Type B pancreatic cell (in vitro differentiated cells): ENCODE measurements around the gene GTSE1. TPM values are rescaled to one million over a fixed set of nuclear protein-coding genes. Genes with fewer than 3 reads are reported as not detected.

Source experiments
- DNase-seq: peaks from one replicate; pipeline ENCODE4 v3.0.0; 2021; ENCODE audit warnings: mixed read lengths; ENCODE audit not compliant: unreplicated experiment; ENCODE audit errors: extremely low spot score
- H3K27ac Mint-ChIP-seq: 2 replicates; pipeline ENCODE4 v1.8.0; 2021; ENCODE audit warnings: mild to moderate bottlenecking, mixed read lengths
- H3K27me3 Mint-ChIP-seq: 2 replicates; pipeline ENCODE4 v1.8.0; 2021; ENCODE audit warnings: mixed read lengths
- H3K36me3 Mint-ChIP-seq: 2 replicates; pipeline ENCODE4 v1.8.0; 2021; ENCODE audit warnings: mixed read lengths
- H3K4me1 Mint-ChIP-seq: one replicate; pipeline ENCODE4 v1.8.0; 2021; ENCODE audit warnings: mixed read lengths; ENCODE audit not compliant: unreplicated experiment
- H3K4me3 Mint-ChIP-seq: 2 replicates; pipeline ENCODE4 v1.8.0; 2021; ENCODE audit warnings: mild to moderate bottlenecking, mixed read lengths
- H3K9me3 Mint-ChIP-seq: 2 replicates; pipeline ENCODE4 v1.8.0; 2021; ENCODE audit warnings: mixed read lengths
- CTCF ChIP-seq: fragments of 200-600 bp; sonication (generic); conservative IDR thresholded peaks from 2 replicates; pipeline ENCODE4 v1.5.0; 2021; ENCODE audit warnings: antibody characterized with exemption, mild to moderate bottlenecking
- total RNA-seq: library from RNA; stranded (reverse); gene quantifications from 2 replicates; pipeline ENCODE4 v1.2.1, GENCODE V29; 2021; ENCODE audit warnings: low replicate concordance

GTSE1 gene
- total RNA-seq, 1 donor from 2014 or later = 39.6 TPM

- H3K4me1 Mint-ChIP-seq = peaks cover 3% of the 10 kb centered on the region
- H3K9me3 Mint-ChIP-seq = no peaks in the 10 kb centered on the region
- DNase-seq = no peak
- TF ChIP-seq CTCF = no peak
- H3K27me3 Mint-ChIP-seq = no peaks in the 10 kb centered on the region
- H3K36me3 Mint-ChIP-seq = peaks cover 7% of the 10 kb centered on the region
- no peak overlapping the region for H3K4me3 Mint-ChIP-seq
- H3K27ac Mint-ChIP-seq = no peak overlapping the region
Observed at GRCh38 chr22:46365166-46365624, 68.5 kb downstream of the GTSE1 start.

- H3K36me3 Mint-ChIP-seq = peaks cover 3% of the 10 kb centered on the region
- no peaks in the 10 kb centered on the region for H3K9me3 Mint-ChIP-seq
- H3K4me1 Mint-ChIP-seq = peaks cover 3% of the 10 kb centered on the region
- no peak overlapping the region for H3K4me3 Mint-ChIP-seq
- DNase-seq = no peak
- no peak for TF ChIP-seq CTCF
- no peaks in the 10 kb centered on the region for H3K27me3 Mint-ChIP-seq
- no peak overlapping the region for H3K27ac Mint-ChIP-seq
Observed at GRCh38 chr22:46366327-46366731, 69.7 kb downstream of the GTSE1 start.

- no peak overlapping the region for H3K4me3 Mint-ChIP-seq
- TF ChIP-seq CTCF = no peak
- DNase-seq = no peak
- no peaks in the 10 kb centered on the region for H3K27me3 Mint-ChIP-seq
- H3K4me1 Mint-ChIP-seq = peaks cover 3% of the 10 kb centered on the region
- H3K27ac Mint-ChIP-seq = no peak overlapping the region
- no peaks in the 10 kb centered on the region for H3K9me3 Mint-ChIP-seq
- peaks cover 3% of the 10 kb centered on the region for H3K36me3 Mint-ChIP-seq
Observed at GRCh38 chr22:46366801-46367706, 70.4 kb downstream of the GTSE1 start.

- no peaks in the 10 kb centered on the region for H3K27me3 Mint-ChIP-seq
- no peak for DNase-seq
- no peaks in the 10 kb centered on the region for H3K9me3 Mint-ChIP-seq
- H3K4me3 Mint-ChIP-seq = no peak overlapping the region
- H3K27ac Mint-ChIP-seq = no peak overlapping the region
- H3K36me3 Mint-ChIP-seq = no peaks in the 10 kb centered on the region
- TF ChIP-seq CTCF = peak; percentile 83
- H3K4me1 Mint-ChIP-seq = no peaks in the 10 kb centered on the region
Observed at GRCh38 chr22:46367707-46368191, 71.1 kb downstream of the GTSE1 start.

GRCh38 chr22:46368422-46368821 lies 71.8 kb downstream of the GTSE1 start:
- Mint-ChIP-seq H3K36me3 (no peaks in the 10 kb centered on the region), H3K4me1 (no peaks in the 10 kb centered on the region), H3K27ac (no peak overlapping the region), H3K4me3 (no peak overlapping the region), H3K27me3 (no peaks in the 10 kb centered on the region), H3K9me3 (no peaks in the 10 kb centered on the region)
- no peak for DNase-seq
- no peak for TF ChIP-seq CTCF
